Measurements from ENCODE around the gene SPATC1L. TPM values are rescaled to one million over a fixed set of nuclear protein-coding genes. Genes with fewer than 3 reads are reported as not detected.

The SPATC1L gene
- polyA plus RNA-seq, 3 donors, result 3.3 to 6.7 (median 5.8) TPM

GRCh38 chr21:46121286-46122221, 62.7 kb downstream of the SPATC1L start:
- no peaks in the 10 kb centered on the region for H4K20me1 ChIP-seq (ENCODE audit: insufficient read depth, low read length)
- H3K9me3 Mint-ChIP-seq, result peaks cover 0 to 8% (median 2%) of the 10 kb centered on the region in 7 donors
- H2AFZ ChIP-seq (ENCODE audit: insufficient read depth, low read depth, low read length, poor library complexity, severe bottlenecking), result no peak overlapping the region
- H3K4me2 ChIP-seq (replicated peaks; ENCODE audit: extremely low read depth, low read length, poor library complexity, severe bottlenecking), result no peak overlapping the region
- WGBS (ENCODE audit: insufficient coverage), result 94% methylated on average over 25 of the region's 29 CpGs
- no peaks in the 10 kb centered on the region for H3K9me3 ChIP-seq (replicated peaks in 1 of 2; ENCODE audit: control insufficient read depth in 1 of 2, insufficient read depth in 1 of 2, low read length in 2 of 2)
- TF ChIP-seq, protein P1, sequence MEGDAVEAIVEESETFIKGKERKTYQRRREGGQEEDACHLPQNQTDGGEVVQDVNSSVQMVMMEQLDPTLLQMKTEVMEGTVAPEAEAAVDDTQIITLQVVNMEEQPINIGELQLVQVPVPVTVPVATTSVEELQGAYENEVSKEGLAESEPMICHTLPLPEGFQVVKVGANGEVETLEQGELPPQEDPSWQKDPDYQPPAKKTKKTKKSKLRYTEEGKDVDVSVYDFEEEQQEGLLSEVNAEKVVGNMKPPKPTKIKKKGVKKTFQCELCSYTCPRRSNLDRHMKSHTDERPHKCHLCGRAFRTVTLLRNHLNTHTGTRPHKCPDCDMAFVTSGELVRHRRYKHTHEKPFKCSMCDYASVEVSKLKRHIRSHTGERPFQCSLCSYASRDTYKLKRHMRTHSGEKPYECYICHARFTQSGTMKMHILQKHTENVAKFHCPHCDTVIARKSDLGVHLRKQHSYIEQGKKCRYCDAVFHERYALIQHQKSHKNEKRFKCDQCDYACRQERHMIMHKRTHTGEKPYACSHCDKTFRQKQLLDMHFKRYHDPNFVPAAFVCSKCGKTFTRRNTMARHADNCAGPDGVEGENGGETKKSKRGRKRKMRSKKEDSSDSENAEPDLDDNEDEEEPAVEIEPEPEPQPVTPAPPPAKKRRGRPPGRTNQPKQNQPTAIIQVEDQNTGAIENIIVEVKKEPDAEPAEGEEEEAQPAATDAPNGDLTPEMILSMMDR (IDR thresholded peaks at IDR 0.05), result no peak
- H3K27me3 ChIP-seq (ENCODE audit: control insufficient read depth in 2 of 2, insufficient read depth in 2 of 2, low read length in 2 of 2), result no peaks in the 10 kb centered on the region
- H3K4me3 Mint-ChIP-seq, result no peak overlapping the region
- no peak for DNase-seq
- H3K4me1 Mint-ChIP-seq, result no peaks in the 10 kb centered on the region
- no peak overlapping the region for H3K9ac ChIP-seq (ENCODE audit: insufficient read depth, low read length, poor library complexity, severe bottlenecking)
- no peak overlapping the region for H3K27ac ChIP-seq (ENCODE audit: low read depth in 1 of 2, low read length in 2 of 2)
- no peak overlapping the region for H3K4me3 ChIP-seq (replicated peaks in 1 of 3; ENCODE audit: low read depth in 2 of 3, low read length in 3 of 3)
- H3K27me3 Mint-ChIP-seq (ENCODE audit: low read depth in 3 of 3), result peaks cover 2 to 3% (median 2%) of the 10 kb centered on the region in 3 donors
- no peaks in the 10 kb centered on the region for H3K4me1 ChIP-seq (ENCODE audit: control insufficient read depth in 1 of 2, insufficient read depth in 2 of 2, low read length in 2 of 2)
- H3K36me3 ChIP-seq (replicated peaks in 1 of 2; ENCODE audit: control insufficient read depth in 1 of 2, insufficient read depth in 2 of 2, low read length in 2 of 2), result no peaks in the 10 kb centered on the region
- H3K79me2 ChIP-seq (ENCODE audit: insufficient read depth, low read length), result no peaks in the 10 kb centered on the region
- intact Hi-C loops (cut with micrococcal nuclease), result no loop called here
- no peak overlapping the region for H3K27ac Mint-ChIP-seq
- no peaks in the 10 kb centered on the region for H3K36me3 Mint-ChIP-seq

DNA sequence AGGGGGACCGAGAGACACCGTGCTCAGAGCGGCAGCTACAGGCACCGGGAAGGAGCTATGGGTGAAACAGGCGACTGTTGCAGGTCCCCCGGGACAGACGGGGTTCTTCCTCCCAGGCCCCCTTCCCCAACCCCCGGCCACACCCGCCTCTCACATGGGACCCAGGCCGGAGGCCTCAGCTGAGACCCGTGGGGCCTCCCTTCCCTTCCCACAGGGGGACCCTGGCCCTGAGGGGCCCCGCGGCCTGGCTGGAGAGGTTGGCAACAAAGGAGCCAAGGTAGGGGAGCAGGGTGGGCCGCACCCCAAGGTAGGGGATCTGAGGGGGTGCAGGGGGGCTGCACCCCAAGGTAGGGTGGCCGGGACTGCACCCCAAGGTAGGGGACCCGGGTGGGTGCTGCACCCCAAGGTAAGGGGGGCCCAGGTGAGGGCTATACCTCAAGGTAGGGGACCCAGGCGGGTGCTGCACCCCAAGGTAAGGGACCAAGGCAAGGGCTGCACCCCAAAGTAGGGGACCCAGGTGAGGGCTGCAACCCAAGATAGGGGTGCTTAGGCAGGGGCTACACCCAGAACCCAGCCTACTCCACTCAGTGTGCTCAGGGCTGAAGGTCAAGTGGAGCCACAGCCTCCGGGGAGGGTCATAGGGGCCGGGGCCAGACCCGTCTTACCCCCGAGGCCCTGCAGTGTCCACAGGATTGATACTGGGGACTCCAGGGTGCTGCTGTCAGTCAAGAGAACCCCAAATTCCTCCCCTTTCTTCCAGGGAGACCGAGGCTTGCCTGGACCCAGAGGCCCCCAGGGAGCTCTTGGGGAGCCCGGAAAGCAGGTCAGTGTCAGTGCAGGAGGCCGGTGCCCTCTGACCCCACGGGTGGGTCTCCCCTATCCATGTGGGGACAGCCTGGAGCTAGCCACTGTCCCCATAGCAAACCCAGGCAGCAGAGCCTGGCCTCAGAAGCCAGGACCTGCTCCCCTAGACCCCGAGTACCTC, 63.7 kb downstream of the SPATC1L start:
- Histone ChIP-seq H3K79me2 (ENCODE audit: insufficient read depth, low read length) (no peaks in the 10 kb centered on the region), H3K27ac (ENCODE audit: low read depth in 1 of 2, low read length in 2 of 2) (no peak overlapping the region), H3K27me3 (ENCODE audit: control insufficient read depth in 2 of 2, insufficient read depth in 2 of 2, low read length in 2 of 2) (no peaks in the 10 kb centered on the region), H3K4me1 (ENCODE audit: control insufficient read depth in 1 of 2, insufficient read depth in 2 of 2, low read length in 2 of 2) (no peaks in the 10 kb centered on the region), H3K9me3 (replicated peaks in 1 of 2; ENCODE audit: control insufficient read depth in 1 of 2, insufficient read depth in 1 of 2, low read length in 2 of 2) (peaks cover 0 to 8% of the 10 kb centered on the region in 2 donors), H3K9ac (ENCODE audit: insufficient read depth, low read length, poor library complexity, severe bottlenecking) (no peak overlapping the region), H3K4me3 (replicated peaks in 1 of 3; ENCODE audit: low read depth in 2 of 3, low read length in 3 of 3) (no peak overlapping the region), H2AFZ (ENCODE audit: insufficient read depth, low read depth, low read length, poor library complexity, severe bottlenecking) (no peak overlapping the region), H3K36me3 (replicated peaks in 1 of 2; ENCODE audit: control insufficient read depth in 1 of 2, insufficient read depth in 2 of 2, low read length in 2 of 2) (no peaks in the 10 kb centered on the region), H3K4me2 (replicated peaks; ENCODE audit: extremely low read depth, low read length, poor library complexity, severe bottlenecking) (no peak overlapping the region), H4K20me1 (ENCODE audit: insufficient read depth, low read length) (no peaks in the 10 kb centered on the region)
- intact Hi-C loops (cut with micrococcal nuclease), result no loop called here
- Mint-ChIP-seq H3K4me1 (no peaks in the 10 kb centered on the region), H3K27me3 (ENCODE audit: low read depth in 3 of 3) (peaks cover 2 to 3% (median 2%) of the 10 kb centered on the region in 3 donors), H3K27ac (no peak overlapping the region), H3K36me3 (no peaks in the 10 kb centered on the region), H3K9me3 (peaks cover 0 to 10% (median 3%) of the 10 kb centered on the region in 7 donors), H3K4me3 (no peak overlapping the region)
- no peak for DNase-seq
- 81% methylated on average over 15 of the region's 26 CpGs for WGBS (ENCODE audit: insufficient coverage)
- TF ChIP-seq, protein P1 (IDR thresholded peaks at IDR 0.05), result no peak

Measured in CD14-positive monocyte (primary cell).